Fibroblast of upper back skin (primary cell): Measurements from ENCODE around the gene KCP.
A peak's percentile ranks its signal among the peaks of the same experiment; 100 is the strongest.

Source experiments
- DNase-seq: peaks from one replicate; pipeline ENCODE4 v3.0.0-alpha.2; 2013

KCP gene

GRCh38 chr7:128885370-128886187 is 24.9 kb downstream of the KCP start:
- DNase-seq: no peak

GRCh38 chr7:128884561-128885369 is 25.7 kb downstream of the KCP start:
- DNase-seq: no peak

GRCh38 chr7:128883622-128884448 is 26.7 kb downstream of the KCP start:
- DNase-seq: peak; percentile 62

- DNase-seq: no peak
Measured at GRCh38 chr7:128882134-128882533, 28.4 kb downstream of the KCP start.

- DNase-seq: no peak
Measured at GRCh38 chr7:128881458-128882125, 28.9 kb downstream of the KCP start.

- DNase-seq: no peak
Measured at GRCh38 chr7:128880791-128881457, 29.6 kb downstream of the KCP start.

GRCh38 chr7:128879939-128880746 is 30.4 kb downstream of the KCP start:
- peak; percentile 66 for DNase-seq

- no peak for DNase-seq
Measured at GRCh38 chr7:128879461-128879938, 31.0 kb downstream of the KCP start.

GRCh38 chr7:128878226-128879105 is 32.0 kb downstream of the KCP start:
- no peak for DNase-seq

GRCh38 chr7:128877756-128878120 is 32.8 kb downstream of the KCP start:
- DNase-seq: no peak

- DNase-seq: no peak
Measured at GRCh38 chr7:128876978-128877755, 33.3 kb downstream of the KCP start.

GRCh38 chr7:128876586-128876977 is 33.9 kb downstream of the KCP start:
- no peak for DNase-seq

- no peak for DNase-seq
Measured at GRCh38 chr7:128876127-128876526, 34.4 kb downstream of the KCP start.

- DNase-seq: no peak
Measured at GRCh38 chr7:128875523-128875948, 35.0 kb downstream of the KCP start.

- DNase-seq: no peak
Measured at GRCh38 chr7:128874140-128875031, 36.1 kb downstream of the KCP start.

GRCh38 chr7:128873234-128873633 is 37.3 kb downstream of the KCP start:
- no peak for DNase-seq

- no peak for DNase-seq
Measured at GRCh38 chr7:128872394-128872824, 38.1 kb downstream of the KCP start.

- DNase-seq: no peak
Measured at GRCh38 chr7:128871050-128871449, 39.5 kb downstream of the KCP start.
